Measurements from ENCODE around the gene AK5.

The AK5 gene

DNA sequence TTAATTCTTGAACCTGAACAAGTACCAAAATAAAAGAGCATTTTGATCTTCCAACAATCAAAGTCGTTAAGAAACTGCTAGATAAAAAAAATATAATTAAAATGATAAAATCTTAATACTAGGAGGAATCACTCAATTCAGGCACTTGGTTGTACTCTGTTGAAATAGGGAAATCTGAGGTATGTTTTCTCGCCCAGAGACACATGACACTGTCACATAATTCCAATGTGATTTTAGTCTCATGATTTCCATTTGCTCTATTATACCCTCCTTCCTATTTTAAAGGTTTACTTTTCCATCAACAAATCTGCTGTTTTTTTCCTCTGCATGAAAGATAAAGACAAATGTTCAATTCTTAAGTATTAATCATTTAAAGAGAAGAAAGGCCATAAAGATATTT, 303.1 kb downstream of the AK5 start:
- H3K4me3 ChIP-seq (ENCODE audit: control insufficient read depth, low read depth, low read length), result no peak overlapping the region
- no peak for DNase-seq (ENCODE audit: low read depth)
- TF ChIP-seq, protein P1, sequence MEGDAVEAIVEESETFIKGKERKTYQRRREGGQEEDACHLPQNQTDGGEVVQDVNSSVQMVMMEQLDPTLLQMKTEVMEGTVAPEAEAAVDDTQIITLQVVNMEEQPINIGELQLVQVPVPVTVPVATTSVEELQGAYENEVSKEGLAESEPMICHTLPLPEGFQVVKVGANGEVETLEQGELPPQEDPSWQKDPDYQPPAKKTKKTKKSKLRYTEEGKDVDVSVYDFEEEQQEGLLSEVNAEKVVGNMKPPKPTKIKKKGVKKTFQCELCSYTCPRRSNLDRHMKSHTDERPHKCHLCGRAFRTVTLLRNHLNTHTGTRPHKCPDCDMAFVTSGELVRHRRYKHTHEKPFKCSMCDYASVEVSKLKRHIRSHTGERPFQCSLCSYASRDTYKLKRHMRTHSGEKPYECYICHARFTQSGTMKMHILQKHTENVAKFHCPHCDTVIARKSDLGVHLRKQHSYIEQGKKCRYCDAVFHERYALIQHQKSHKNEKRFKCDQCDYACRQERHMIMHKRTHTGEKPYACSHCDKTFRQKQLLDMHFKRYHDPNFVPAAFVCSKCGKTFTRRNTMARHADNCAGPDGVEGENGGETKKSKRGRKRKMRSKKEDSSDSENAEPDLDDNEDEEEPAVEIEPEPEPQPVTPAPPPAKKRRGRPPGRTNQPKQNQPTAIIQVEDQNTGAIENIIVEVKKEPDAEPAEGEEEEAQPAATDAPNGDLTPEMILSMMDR (conservative IDR thresholded peaks at IDR 0.05; ENCODE audit: control insufficient read depth, insufficient read depth, low read depth, low read length), result no peak

DNA sequence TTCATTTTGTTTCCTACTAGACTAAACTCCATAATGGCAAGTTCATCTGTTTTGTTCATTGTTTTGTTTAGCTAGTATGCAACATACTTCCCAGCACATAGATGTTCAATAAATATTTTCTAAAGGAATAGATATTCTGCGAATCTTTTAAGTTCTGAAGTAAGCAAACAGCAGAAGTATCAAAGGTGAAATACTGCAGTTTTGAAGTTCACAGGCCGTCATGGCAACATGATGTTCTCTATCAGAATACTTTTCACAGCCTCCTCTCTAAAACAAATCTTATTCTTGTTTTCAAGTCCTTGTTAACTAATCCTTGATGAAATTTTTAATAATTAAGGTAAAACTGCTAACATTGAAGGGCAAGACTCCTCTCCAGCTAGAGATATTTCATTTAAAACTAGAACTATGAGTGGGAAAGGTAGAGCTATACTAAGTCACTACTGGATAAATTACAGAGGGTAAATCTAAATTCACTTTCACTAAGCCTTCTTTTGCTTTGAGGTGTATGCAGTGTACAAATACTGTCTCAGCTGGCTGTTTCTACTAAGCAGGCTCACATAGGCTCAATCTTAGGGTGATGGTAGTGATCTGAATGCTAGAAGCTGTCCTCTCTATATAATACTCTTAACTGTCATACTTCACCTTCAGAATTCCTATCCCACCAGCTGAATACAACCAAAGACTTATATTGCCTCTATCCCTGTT, 303.9 kb downstream of the AK5 start:
- TF ChIP-seq, protein P1 (conservative IDR thresholded peaks at IDR 0.05; ENCODE audit: control insufficient read depth, insufficient read depth, low read depth, low read length), result no peak
- H3K4me3 ChIP-seq (ENCODE audit: control insufficient read depth, low read depth, low read length), result no peak overlapping the region
- DNase-seq (ENCODE audit: low read depth), result no peak

DNA sequence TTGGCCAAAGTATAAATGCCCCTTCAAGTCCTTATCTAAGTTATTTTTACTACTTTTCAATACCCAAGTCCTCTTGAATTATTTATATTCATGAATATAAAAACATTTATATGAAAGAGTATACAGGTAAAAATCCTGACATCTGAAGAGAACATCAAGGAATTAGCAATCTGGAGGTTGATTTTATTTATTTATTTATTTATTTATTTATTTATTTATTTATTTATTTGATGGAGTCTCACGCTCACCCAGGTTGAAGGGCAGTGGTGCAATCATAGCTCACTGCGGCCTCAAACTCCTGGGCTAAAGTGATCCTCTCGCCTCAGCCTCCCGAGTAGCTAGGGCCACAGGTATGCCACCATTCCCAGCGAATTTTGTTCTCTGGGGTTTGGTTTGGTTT, 307.4 kb downstream of the AK5 start:
- H3K4me3 ChIP-seq (ENCODE audit: control insufficient read depth, low read depth, low read length), result no peak overlapping the region
- TF ChIP-seq, protein P1 (conservative IDR thresholded peaks at IDR 0.05; ENCODE audit: control insufficient read depth, insufficient read depth, low read depth, low read length), result no peak
- DNase-seq (ENCODE audit: low read depth), result no peak

DNA sequence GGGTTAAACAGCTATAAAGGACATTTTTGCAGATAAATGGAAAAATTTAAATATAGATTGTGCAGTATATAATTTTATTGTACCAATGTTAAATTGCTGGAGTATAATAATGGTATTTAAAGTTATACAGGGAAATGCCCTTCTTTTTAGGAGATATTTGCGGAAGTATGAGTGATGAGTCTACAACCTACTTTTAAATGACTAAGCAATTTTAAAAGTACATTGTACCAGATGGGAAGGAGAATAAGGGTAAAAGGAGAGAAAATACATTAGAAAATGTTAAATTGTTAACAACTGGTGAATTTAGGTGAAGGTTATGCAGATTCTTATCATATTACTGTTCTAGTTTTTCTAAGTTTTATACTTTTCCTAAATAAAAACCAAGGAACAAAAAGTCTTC, 308.8 kb downstream of the AK5 start:
- TF ChIP-seq, protein P1 (conservative IDR thresholded peaks at IDR 0.05; ENCODE audit: control insufficient read depth, insufficient read depth, low read depth, low read length), result no peak
- DNase-seq (ENCODE audit: low read depth), result no peak
- no peak overlapping the region for H3K4me3 ChIP-seq (ENCODE audit: control insufficient read depth, low read depth, low read length)

DNA sequence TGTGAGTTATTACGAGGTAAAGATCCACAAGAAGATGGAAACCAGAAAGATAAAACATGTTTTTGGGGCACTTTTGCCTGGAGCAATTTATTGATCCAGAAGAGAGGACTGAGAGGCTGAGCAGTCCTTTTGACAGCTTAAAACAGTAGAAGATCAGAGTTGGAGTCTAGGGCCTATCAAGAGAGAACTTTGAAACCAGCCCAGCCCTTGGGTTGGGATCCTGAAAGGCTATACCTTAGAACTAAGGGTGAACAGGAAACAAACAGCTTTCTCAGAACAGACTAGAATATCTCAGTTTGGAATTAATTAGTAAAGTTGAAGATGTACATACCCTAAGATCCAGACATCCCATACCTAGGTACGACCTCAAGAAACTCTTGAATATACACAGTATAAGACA, 311.1 kb downstream of the AK5 start:
- TF ChIP-seq, protein P1 (conservative IDR thresholded peaks at IDR 0.05; ENCODE audit: control insufficient read depth, insufficient read depth, low read depth, low read length), result no peak
- DNase-seq (ENCODE audit: low read depth), result no peak
- H3K4me3 ChIP-seq (ENCODE audit: control insufficient read depth, low read depth, low read length), result no peak overlapping the region

DNA sequence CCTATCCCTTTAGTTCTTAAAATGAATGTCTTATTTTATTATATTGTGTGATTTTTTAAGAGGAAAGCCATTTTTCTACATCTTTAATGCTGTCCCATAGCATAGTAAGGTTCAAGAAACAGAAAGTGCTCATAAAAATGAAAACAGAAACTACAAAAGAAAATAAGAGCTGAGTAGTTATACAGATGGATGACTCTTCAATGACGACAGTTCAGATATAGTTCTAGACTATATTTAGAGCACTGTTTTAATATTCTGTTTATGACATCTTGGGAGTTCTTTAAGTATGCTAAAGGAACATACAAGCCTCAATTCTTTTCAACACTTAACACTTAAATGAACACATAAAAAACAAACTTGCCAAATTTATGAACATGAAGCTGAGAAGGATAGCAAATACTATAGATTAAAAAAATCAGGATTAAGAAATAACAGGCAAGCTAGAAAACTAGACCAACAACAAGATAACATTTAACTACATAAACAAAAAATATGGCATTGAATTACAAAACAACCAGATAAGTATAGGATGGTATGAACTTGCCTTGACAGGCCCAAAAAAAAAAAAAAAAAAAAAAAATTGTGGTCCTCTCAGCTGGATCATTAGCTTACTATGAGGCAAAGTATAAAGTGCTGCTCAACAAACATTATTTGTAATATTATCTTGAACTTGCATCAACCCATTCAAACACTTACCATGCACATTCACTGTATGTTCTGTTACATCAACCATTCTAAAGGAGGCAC, 312.7 kb downstream of the AK5 start:
- DNase-seq (ENCODE audit: low read depth), result no peak
- TF ChIP-seq, protein P1 (conservative IDR thresholded peaks at IDR 0.05; ENCODE audit: control insufficient read depth, insufficient read depth, low read depth, low read length), result no peak
- H3K4me3 ChIP-seq (ENCODE audit: control insufficient read depth, low read depth, low read length), result no peak overlapping the region

All from fibroblast of mammary gland (primary cell).